Loucy (cell line): Measurements from ENCODE around the gene MCF2L2.
"Not testable (repeated sequence)": the region's sequence is repeated elsewhere in the genome, so short reads cannot be mapped to it uniquely, and the experiment has no call there.

Experiments used
- H2AFZ ChIP-seq: fragments of 200-600 bp; sonication (generic); 2 replicates; pipeline ENCODE4 v1.6.0; 2016; ENCODE audit warnings: antibody characterized with exemption, mild to moderate bottlenecking, low read length, moderate library complexity
- H3F3A ChIP-seq: fragments of 200-600 bp; 2 replicates; pipeline ENCODE4 v1.6.0; 2016; ENCODE audit warnings: antibody characterized with exemption, low read depth, mild to moderate bottlenecking
- H3K27me3 ChIP-seq: fragments of 200-600 bp; sonication (generic); 2 replicates; pipeline ENCODE4 v1.6.1; 2014; ENCODE audit warnings: low read length, mild to moderate bottlenecking; ENCODE audit not compliant: insufficient read depth, poor library complexity, severe bottlenecking
- H3K36me3 ChIP-seq: fragments of 200-600 bp; sonication (generic); 2 replicates; pipeline ENCODE4 v1.6.1; 2016; ENCODE audit warnings: low read length; ENCODE audit not compliant: insufficient read depth
- H3K4me1 ChIP-seq: fragments of 200-600 bp; sonication (generic); 2 replicates; pipeline ENCODE4 v1.5.1; 2014; ENCODE audit warnings: low read length, mild to moderate bottlenecking; ENCODE audit not compliant: insufficient read depth, poor library complexity, severe bottlenecking
- H3K4me2 ChIP-seq: fragments of 200-600 bp; sonication (generic); 2 replicates; pipeline ENCODE4 v1.6.0; 2014; ENCODE audit warnings: antibody characterized with exemption, low read length, low read depth, mild to moderate bottlenecking; ENCODE audit not compliant: poor library complexity, severe bottlenecking
- H3K4me3 ChIP-seq: fragments of 200-600 bp; sonication (generic); 2 replicates; pipeline ENCODE4 v1.5.1; 2014; ENCODE audit warnings: low read length, mild to moderate bottlenecking, mixed read lengths; ENCODE audit not compliant: poor library complexity, severe bottlenecking
- H3K79me2 ChIP-seq: fragments of 200-600 bp; sonication (generic); 2 replicates; pipeline ENCODE4 v1.6.1; 2014; ENCODE audit warnings: low read length; ENCODE audit not compliant: insufficient read depth
- H3K9ac ChIP-seq: fragments of 200-600 bp; sonication (generic); 2 replicates; pipeline ENCODE4 v1.6.0; 2014; ENCODE audit warnings: mild to moderate bottlenecking, low read depth, low read length, moderate library complexity; ENCODE audit not compliant: poor library complexity, severe bottlenecking
- H3K9me2 ChIP-seq: fragments of 200-600 bp; sonication (generic); replicated peaks from 2 replicates; pipeline ENCODE4 v1.6.1; 2016; ENCODE audit warnings: low read depth, low read length, mixed read lengths
- H3K9me3 ChIP-seq: fragments of 200-600 bp; sonication (generic); 2 replicates; pipeline ENCODE4 v1.6.1; 2014; ENCODE audit warnings: mild to moderate bottlenecking, antibody characterized with exemption, low read length, low read depth; ENCODE audit not compliant: insufficient read depth
- H4K20me1 ChIP-seq: fragments of 200-600 bp; sonication (generic); 2 replicates; pipeline ENCODE4 v1.6.0; 2014; ENCODE audit warnings: antibody characterized with exemption, low read length, mild to moderate bottlenecking; ENCODE audit not compliant: insufficient read depth, poor library complexity, severe bottlenecking
- EZH2phosphoT487 ChIP-seq: fragments of 200-600 bp; IDR thresholded peaks from 2 replicates; pipeline ENCODE4 v1.6.1; 2018; ENCODE audit warnings: antibody characterized with exemption, mild to moderate bottlenecking, moderate library complexity, borderline replicate concordance
- TF ChIP-seq, protein P1 (sequence below): fragments of 200-600 bp; sonication (generic); conservative IDR thresholded peaks from 2 replicates; pipeline ENCODE4 v1.5.1; 2014; ENCODE audit warnings: mild to moderate bottlenecking, antibody characterized with exemption, low read length

MCF2L2 gene, protein sequence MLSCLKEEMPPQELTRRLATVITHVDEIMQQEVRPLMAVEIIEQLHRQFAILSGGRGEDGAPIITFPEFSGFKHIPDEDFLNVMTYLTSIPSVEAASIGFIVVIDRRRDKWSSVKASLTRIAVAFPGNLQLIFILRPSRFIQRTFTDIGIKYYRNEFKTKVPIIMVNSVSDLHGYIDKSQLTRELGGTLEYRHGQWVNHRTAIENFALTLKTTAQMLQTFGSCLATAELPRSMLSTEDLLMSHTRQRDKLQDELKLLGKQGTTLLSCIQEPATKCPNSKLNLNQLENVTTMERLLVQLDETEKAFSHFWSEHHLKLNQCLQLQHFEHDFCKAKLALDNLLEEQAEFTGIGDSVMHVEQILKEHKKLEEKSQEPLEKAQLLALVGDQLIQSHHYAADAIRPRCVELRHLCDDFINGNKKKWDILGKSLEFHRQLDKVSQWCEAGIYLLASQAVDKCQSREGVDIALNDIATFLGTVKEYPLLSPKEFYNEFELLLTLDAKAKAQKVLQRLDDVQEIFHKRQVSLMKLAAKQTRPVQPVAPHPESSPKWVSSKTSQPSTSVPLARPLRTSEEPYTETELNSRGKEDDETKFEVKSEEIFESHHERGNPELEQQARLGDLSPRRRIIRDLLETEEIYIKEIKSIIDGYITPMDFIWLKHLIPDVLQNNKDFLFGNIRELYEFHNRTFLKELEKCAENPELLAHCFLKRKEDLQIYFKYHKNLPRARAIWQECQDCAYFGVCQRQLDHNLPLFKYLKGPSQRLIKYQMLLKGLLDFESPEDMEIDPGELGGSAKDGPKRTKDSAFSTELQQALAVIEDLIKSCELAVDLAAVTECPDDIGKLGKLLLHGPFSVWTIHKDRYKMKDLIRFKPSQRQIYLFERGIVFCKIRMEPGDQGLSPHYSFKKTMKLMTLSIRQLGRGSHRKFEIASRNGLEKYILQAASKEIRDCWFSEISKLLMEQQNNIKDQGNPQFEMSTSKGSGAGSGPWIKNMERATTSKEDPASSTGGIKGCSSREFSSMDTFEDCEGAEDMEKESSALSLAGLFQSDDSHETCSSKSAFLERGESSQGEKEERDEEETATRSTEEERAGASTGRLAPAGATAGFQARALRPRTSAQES

DNA sequence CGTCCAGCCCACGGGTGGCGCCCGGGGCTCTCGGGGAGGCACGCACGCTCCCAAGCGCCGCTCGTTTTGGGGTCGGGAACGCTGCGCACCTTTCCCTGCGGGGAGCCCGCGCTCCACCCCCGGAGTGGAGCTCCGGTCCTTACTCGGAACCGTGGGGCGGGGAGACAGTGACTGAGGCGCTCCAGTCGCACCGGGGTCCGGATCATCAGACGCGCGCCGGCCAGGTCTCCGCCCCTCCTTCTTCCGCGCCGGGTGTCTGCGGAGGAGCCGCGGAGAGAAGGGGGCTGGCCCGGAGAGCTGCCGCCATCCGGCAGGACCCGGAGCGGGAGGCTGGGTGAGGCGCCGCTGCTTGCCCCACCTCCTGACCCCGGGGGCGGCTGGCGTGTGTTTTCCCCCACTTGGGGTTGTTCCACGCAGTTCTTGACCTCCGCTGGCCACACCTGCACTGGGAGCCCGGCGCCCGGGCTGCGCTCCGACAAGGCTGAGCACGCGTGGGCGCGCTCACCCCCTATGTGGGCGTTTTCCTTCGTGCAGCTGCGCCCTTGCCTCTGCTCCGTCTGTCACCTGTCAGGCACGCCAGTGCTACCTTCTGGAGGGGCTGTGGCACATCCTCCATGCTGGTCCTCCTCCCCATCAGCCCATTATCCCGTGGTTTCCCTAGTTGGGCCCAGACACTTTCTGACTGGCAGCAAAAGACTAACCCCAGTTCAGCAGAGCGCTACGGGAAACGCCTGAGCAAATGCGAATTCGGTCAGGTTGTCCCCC is at the start of gene MCF2L2:
Gene MCF2L2, minus strand, starts transcription at position 173 of the 765 bp plus-strand sequence. CDS start 642 bp downstream, outside the sequence.
- Histone ChIP-seq H4K20me1 (no peaks in the 10 kb centered on the region), H3K4me2 (peak within 1 kb of the TSS; percentile 79), H3K9me2 (no peaks in the 10 kb centered on the region), H3K4me1 (peaks cover 28% of the 10 kb centered on the region), H3F3A (no peaks in the 10 kb centered on the region), H3K9ac (peak within 1 kb of the TSS; percentile 71), H2AFZ (peak within 1 kb of the TSS; percentile 97), H3K4me3 (peak within 1 kb of the TSS; percentile 85), H3K36me3 (no peaks in the 10 kb centered on the region), H3K9me3 (no peaks in the 10 kb centered on the region), H3K27me3 (no peaks in the 10 kb centered on the region), H3K79me2 (peaks cover 10% of the 10 kb centered on the region; the same call in 1 of the 2 replicates)
- TF ChIP-seq, protein P1, sequence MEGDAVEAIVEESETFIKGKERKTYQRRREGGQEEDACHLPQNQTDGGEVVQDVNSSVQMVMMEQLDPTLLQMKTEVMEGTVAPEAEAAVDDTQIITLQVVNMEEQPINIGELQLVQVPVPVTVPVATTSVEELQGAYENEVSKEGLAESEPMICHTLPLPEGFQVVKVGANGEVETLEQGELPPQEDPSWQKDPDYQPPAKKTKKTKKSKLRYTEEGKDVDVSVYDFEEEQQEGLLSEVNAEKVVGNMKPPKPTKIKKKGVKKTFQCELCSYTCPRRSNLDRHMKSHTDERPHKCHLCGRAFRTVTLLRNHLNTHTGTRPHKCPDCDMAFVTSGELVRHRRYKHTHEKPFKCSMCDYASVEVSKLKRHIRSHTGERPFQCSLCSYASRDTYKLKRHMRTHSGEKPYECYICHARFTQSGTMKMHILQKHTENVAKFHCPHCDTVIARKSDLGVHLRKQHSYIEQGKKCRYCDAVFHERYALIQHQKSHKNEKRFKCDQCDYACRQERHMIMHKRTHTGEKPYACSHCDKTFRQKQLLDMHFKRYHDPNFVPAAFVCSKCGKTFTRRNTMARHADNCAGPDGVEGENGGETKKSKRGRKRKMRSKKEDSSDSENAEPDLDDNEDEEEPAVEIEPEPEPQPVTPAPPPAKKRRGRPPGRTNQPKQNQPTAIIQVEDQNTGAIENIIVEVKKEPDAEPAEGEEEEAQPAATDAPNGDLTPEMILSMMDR = no peak; the same call in 1 of the 2 replicates
- no peak for TF ChIP-seq EZH2phosphoT487

- Histone ChIP-seq H3K4me1 (no peaks in the 10 kb centered on the region), H4K20me1 (no peaks in the 10 kb centered on the region), H3K36me3 (no peaks in the 10 kb centered on the region), H3F3A (no peaks in the 10 kb centered on the region), H3K4me3 (no peak overlapping the region), H3K9ac (no peak overlapping the region), H3K27me3 (no peaks in the 10 kb centered on the region), H3K9me3 (no peaks in the 10 kb centered on the region), H3K4me2 (no peak overlapping the region), H3K9me2 (no peaks in the 10 kb centered on the region), H2AFZ (no peak overlapping the region), H3K79me2 (no peaks in the 10 kb centered on the region)
- TF ChIP-seq EZH2phosphoT487 = no peak
- TF ChIP-seq, protein P1 = no peak
These were observed 49.5 kb upstream of the MCF2L2 start for GRCh38 chr3:183477801-183478456.

DNA sequence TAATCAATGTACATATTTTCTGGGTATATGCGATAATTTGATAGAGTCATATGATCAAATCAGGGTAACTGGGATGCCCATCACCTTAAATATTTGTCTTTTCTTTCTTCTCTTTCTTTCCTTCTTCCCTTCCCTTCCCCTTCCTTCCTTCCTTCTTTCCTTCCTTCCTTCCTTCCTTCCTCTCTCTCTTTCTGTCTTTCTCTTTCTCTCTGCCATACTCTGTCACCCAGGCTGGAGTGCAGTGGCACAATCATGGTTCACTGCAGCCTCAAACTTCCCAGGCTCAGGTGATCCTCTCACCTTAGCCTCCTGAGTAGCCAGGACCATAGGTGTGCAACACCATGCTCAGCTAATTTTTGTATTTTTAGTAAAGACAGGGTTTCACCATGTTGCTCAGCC is 47.3 kb upstream of the MCF2L2 start:
- not testable (repeated sequence) for H3K9me2 ChIP-seq, H3F3A ChIP-seq, H3K4me2 ChIP-seq, H3K27me3 ChIP-seq, H3K4me3 ChIP-seq, H4K20me1 ChIP-seq, H2AFZ ChIP-seq, H3K9me3 ChIP-seq, H3K4me1 ChIP-seq, H3K36me3 ChIP-seq, H3K9ac ChIP-seq, H3K79me2 ChIP-seq
